Right ventricle myocardium inferior (tissue), 1 donor: ENCODE data around the gene TAX1BP3. TPM values are rescaled to one million over a fixed set of nuclear protein-coding genes. Genes with fewer than 3 reads are reported as not detected.

Experiments
- total RNA-seq: library from RNA; stranded (reverse); fragmentation: NEBNext Ultra II Directional; extraction: Animal tissue kit (Norgen Biotek cat#: 25700); gene quantifications from one replicate; pipeline ENCODE4 v1.2.1, GENCODE V29; 2021
- donor health status: DM: no; HTN: yes; CAD: no; lungs with severe emphysema.

The TAX1BP3 gene
- total RNA-seq, 1 donor from 2014 or later = 157 TPM

Other genes with a start within 250 kb of the TAX1BP3 start
- not detected for gene OR1E2, start 234.7 kb downstream of the TAX1BP3 start, total RNA-seq
- 0.84 TPM for gene SPATA22, start 196.8 kb downstream of the TAX1BP3 start, total RNA-seq
- gene ASPA, start 192.6 kb downstream of the TAX1BP3 start, total RNA-seq = 3.8 TPM
- gene TRPV3, start 110.8 kb downstream of the TAX1BP3 start, total RNA-seq = 0.84 TPM
- gene TRPV1, start 59.2 kb downstream of the TAX1BP3 start, total RNA-seq = 4.1 TPM
- 4.4 TPM for gene SHPK, start 32.3 kb downstream of the TAX1BP3 start, total RNA-seq
- gene CTNS, start 31.8 kb downstream of the TAX1BP3 start, total RNA-seq = 6.6 TPM
- 65.5 TPM for gene EMC6, start 234 bp upstream of the TAX1BP3 start, total RNA-seq
- 19.4 TPM for gene P2RX5, start 27.6 kb upstream of the TAX1BP3 start, total RNA-seq
- 0.22 TPM for gene HASPIN, start 55.3 kb upstream of the TAX1BP3 start, total RNA-seq
- gene ITGAE, start 132.6 kb upstream of the TAX1BP3 start, total RNA-seq = 17.6 TPM
- gene NCBP3, start 177.7 kb upstream of the TAX1BP3 start, total RNA-seq = 15.3 TPM
- gene CAMKK1, start 224.5 kb upstream of the TAX1BP3 start, total RNA-seq = 3.8 TPM
- 0.16 TPM for gene P2RX1, start 247.9 kb upstream of the TAX1BP3 start, total RNA-seq